ENCODE results near the gene ZNF101. TPM values are rescaled to one million over a fixed set of nuclear protein-coding genes. Genes with fewer than 3 reads are reported as not detected.

Gene ZNF101
- total and polyA plus RNA-seq, 2 of the 4 experiments (the other 2 are of a cell fraction) = 2.8 to 7.3 TPM

- BruUV-seq (replicated peaks) = no TSS peak
- H3K36me3 ChIP-seq (ENCODE audit: control insufficient read depth, insufficient read depth, low read length) = peaks cover 29% of the 10 kb centered on the region
- TF ChIP-seq FOS (IDR thresholded peaks at IDR 0.05; ENCODE audit: low read depth, low read length) (no peak), CHD1 (IDR thresholded peaks at IDR 0.05; ENCODE audit: low read depth, low read length) (no peak), MAFK (IDR thresholded peaks at IDR 0.05; ENCODE audit: low read depth, low read length) (no peak), RAD21 (IDR thresholded peaks at IDR 0.05; ENCODE audit: low read length) (no peak), POLR2A (IDR thresholded peaks at IDR 0.05; ENCODE audit: low read depth, low read length) (no peak), SMC3 (IDR thresholded peaks at IDR 0.05; ENCODE audit: low read depth, low read length) (no peak), CEBPB (IDR thresholded peaks at IDR 0.05; ENCODE audit: low read depth, low read length) (no peak), NFE2L2 (IDR thresholded peaks at IDR 0.05; ENCODE audit: low read depth, low read length) (no peak), MXI1 (IDR thresholded peaks at IDR 0.05; ENCODE audit: borderline replicate concordance, low read depth, low read length) (no peak), RCOR1 (IDR thresholded peaks at IDR 0.05; ENCODE audit: insufficient replicate concordance, low read length) (no peak), BHLHE40 (IDR thresholded peaks at IDR 0.05; ENCODE audit: low read depth, low read length) (no peak), ELK1 (IDR thresholded peaks at IDR 0.05; ENCODE audit: borderline replicate concordance, low read depth, low read length) (no peak), CTCF (conservative IDR thresholded peaks at IDR 0.05; ENCODE audit: low read depth, low read length) (no peak), MAZ (IDR thresholded peaks at IDR 0.05; ENCODE audit: borderline replicate concordance, low read depth, low read length) (no peak), RFX5 (IDR thresholded peaks at IDR 0.05; ENCODE audit: low read depth, low read length) (no peak)
These were observed 10.8 kb downstream of the ZNF101 start for GRCh38 chr19:19679176-19680073.

More at GRCh38 chr19:19679176-19680073, 10.8 kb downstream of the ZNF101 start:
- Histone ChIP-seq H3K4me3 (ENCODE audit: insufficient read depth, low read depth, low read length) (no peak overlapping the region), H3K4me2 (ENCODE audit: low read depth, low read length) (no peak overlapping the region), H2AK9ac (replicated peaks; ENCODE audit: low read depth, low read length, poor library complexity) (no peak overlapping the region), H3K14ac (replicated peaks; ENCODE audit: low read depth, low read length) (no peak overlapping the region), H3K18ac (ENCODE audit: low read depth, low read length) (no peak overlapping the region), H2BK120ac (ENCODE audit: low read depth, low read length) (no peak overlapping the region), H3K27me3 (ENCODE audit: control insufficient read depth, insufficient read depth, low read length) (no peaks in the 10 kb centered on the region), H3K79me1 (ENCODE audit: low read depth in 1 of 2, low read length in 2 of 2) (peaks cover 2 to 13% of the 10 kb centered on the region in 2 experiments; a peak in 2 of 4 replicates), H3K27ac (ENCODE audit: insufficient read depth, low read length) (no peak overlapping the region), H2BK15ac (ENCODE audit: low read depth, low read length) (no peak overlapping the region), H4K20me1 (ENCODE audit: insufficient read depth, low read length) (no peaks in the 10 kb centered on the region), H3K23ac (ENCODE audit: low read depth, low read length) (no peak overlapping the region), H4K91ac (ENCODE audit: insufficient read depth, low read depth, low read length) (no peak overlapping the region), H3K4ac (ENCODE audit: low read depth, low read length) (no peak overlapping the region), H4K8ac (ENCODE audit: low read depth in 2 of 2, low read length in 2 of 2) (no peak overlapping the region), H2AK5ac (ENCODE audit: low read depth, low read length) (no peak overlapping the region), H3K56ac (ENCODE audit: extremely low read depth, insufficient read depth, low read length) (no peak overlapping the region), H3K9ac (ENCODE audit: low read depth, low read length) (no peak overlapping the region), H2BK5ac (ENCODE audit: low read depth, low read length, poor library complexity, severe bottlenecking) (no peak overlapping the region), H2BK20ac (ENCODE audit: low read depth, low read length) (no peak overlapping the region), H3K9me1 (ENCODE audit: insufficient read depth, low read length) (no peaks in the 10 kb centered on the region), H2AFZ (replicated peaks; ENCODE audit: low read length, poor library complexity) (no peak overlapping the region), H4K5ac (ENCODE audit: low read depth, low read length) (no peak overlapping the region), H3K4me1 (ENCODE audit: control insufficient read depth, insufficient read depth, low read length) (no peaks in the 10 kb centered on the region), H3K9me3 (ENCODE audit: control insufficient read depth, insufficient read depth, low read length) (peaks cover 37% of the 10 kb centered on the region)
- dilution Hi-C loops (cut with HindIII; ENCODE audit: low sequenced_read_pairs, unreplicated experiment) = no loop called here
- ChIA-PET POLR2A (ENCODE audit: unreplicated experiment) (no interaction called here), CTCF (interaction anchor here (0.5 kb wide), 1 partner anchor 35 kb away, joined by 4 read pairs; no protein-coding TSS in a partner anchor)
- WGBS, 2 experiments (ENCODE audit: extremely low coverage in 2 of 2, insufficient read length in 1 of 2) = 100% methylated on average over 4 of the region's 20 CpGs; no CpG with 5 or more reads in 1 of the 2 experiments
- intact Hi-C loops (cut with micrococcal nuclease) = no loop called here
- ATAC-seq (ENCODE audit: low read depth) (no peak), DNase-seq (no peak)
- in situ Hi-C loops (cut with MboI; ENCODE audit: low sequenced_read_pairs) = no loop called here
